ENCODE measurements around the gene BAK1.
A peak's percentile ranks its signal among the peaks of the same experiment; 100 is the strongest.
"Not testable (repeated sequence)": the region's sequence is repeated elsewhere in the genome, so short reads cannot be mapped to it uniquely, and the experiment has no call there.

Gene BAK1

DNA sequence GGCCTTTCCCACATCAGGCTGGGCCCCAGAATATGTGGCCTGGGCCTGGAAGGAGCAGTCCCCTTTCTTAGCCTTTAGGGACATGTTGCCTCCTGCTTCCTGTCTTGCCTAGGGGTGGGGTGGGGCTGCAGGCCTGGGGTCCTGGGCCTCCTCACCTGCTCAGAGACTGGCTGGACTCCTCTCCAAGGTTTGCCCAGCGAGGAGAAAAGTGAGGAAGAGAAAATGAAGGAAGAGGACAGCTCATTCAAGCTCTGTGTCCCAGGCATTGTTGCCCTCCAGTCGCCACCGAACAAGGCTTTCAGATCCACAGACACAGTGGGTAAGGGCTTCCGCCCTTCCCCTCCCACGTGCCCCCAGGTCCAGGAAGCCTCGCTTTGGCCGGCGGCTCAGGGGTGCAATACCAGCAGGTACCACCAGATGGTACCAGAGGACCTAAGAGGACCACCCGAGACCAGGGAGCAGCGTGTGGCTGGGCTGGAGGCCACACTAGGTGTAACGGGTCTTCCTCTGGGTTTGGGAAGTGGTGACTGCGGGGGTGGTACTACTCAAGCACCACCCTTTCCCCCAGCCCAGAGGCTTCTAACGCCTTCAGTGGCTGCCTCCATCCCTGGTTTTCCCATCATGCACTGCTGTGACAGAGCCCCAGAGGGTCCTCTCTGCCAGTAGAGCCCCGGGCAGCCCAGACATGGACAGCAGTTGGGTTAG, 5.5 kb upstream of the BAK1 start:
- DNase-seq, result peak; percentile 40 to 68

DNA sequence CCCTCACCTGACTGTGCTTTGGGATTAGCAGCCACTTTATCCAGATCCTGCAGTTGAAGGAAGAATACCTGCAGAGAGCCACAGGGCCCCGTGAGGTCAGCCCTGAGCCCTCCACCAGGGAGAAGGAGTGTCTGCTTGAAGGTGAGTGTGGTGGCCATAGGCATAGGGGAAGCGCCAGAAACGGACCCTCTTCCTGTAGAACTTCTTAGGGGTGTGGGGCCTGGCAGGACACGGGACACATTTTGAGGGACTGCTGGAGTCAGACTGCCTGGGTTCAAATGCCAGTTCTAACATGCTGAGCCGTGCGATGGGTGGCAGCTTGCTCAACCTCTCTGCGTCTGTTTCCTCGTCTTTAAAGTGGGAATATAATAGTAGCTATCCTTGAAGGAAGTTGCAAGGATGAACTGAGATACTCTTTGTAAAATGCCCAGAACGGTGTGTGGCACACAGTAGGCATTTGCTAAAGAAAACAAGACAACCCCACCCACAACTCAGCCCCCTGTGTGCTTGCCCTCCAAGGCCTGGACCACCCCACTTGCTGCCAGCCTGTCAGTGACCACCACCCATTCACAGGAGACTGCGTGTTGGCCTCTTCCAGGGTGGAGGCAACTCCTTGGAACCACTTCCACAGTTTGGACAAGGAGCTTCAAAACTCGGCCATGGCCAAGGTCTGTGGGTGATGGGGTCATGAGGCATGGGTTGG, 4.8 kb upstream of the BAK1 start:
- no peak for DNase-seq

DNA sequence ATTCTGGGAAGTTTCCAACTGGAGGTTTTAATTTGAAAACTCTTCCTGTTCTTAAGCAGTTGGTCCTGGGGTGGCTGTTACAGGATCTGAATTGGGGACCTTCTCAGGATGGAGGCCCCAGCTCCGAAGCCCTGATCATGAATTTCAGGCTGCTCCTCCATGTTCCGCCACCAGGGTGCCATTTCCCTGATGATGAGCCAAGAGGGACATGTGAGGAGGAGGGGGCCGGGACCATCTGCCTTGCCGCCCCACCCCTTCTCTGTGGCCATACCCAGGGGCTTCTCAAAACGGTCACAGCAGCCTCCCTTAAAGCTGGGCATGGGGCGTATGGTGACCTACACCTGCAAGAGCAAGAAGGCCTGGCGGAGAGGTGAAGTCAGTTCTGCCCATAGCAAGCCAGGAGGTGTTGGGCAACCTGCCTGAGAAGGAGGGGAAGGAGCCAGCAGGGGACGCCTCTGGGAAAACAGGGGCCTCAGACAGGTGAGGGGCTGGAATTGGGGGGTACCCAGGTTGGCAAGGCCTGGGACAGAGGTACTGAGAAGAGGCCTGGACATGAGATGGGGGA, 3.6 kb upstream of the BAK1 start:
- DNase-seq, result no peak

DNA sequence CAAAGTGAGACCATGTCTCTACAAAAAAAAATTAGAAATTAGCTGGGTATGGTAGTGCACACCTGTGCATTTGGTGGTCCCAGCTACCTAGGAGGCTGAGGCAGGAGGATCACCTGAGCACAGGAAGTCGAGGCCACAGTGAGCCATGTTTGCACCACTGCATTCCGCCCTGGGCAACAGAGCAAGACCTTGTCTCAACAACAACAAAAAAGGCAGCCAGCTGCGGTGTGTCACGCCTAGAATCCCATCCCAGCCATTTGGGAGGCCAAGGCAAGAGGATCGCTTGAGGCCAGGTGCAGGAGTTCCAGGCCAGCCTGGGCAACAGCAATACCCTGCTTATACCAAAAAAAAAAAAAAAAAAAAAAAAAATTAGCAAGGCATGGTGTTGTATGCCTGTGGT, 1.1 kb upstream of the BAK1 start:
- DNase-seq, result no peak

DNA sequence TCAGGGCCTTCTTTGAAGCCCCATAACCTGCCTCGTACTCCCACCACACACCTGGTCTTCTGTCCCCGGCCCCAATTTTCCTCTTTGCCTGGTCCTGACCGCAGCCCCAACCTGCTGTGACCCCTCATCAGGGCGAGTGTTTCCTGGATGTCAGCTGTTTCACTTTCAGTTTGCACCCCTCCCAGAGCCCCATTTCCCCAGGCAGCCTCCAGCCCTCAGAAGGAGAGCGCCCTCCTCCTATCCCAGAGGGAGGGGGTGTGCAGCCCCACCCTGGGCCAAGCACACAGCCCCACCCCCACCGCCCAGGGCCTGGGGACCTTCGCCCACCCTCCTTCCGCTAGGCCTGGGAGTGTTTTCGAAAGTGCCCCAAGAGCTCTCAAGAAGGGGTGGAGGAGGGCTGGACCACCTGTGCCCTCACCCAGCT, 1.5 kb downstream of the BAK1 start:
- peak in 1 of 2 donors; percentile 54 for DNase-seq

DNA sequence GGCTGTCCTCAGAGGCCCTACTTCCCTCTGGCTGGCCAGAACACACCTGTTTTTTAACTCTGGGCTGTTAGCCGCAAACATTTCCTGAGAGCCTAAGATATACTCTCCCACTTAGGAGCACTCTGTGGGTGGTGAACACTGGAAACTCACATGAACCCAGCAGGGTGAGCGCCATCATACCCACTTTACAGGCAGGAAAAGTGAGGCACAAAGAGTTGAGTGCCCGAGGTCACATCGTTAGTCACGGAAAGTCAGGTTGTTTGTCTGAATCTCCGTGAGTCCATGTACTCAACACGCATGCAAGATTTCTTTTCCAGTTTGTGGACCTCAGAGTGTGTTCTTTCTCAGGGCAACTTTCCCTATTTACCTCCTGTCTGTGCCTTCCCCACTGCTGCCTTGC, 1.9 kb downstream of the BAK1 start:
- DNase-seq, result no peak

DNA sequence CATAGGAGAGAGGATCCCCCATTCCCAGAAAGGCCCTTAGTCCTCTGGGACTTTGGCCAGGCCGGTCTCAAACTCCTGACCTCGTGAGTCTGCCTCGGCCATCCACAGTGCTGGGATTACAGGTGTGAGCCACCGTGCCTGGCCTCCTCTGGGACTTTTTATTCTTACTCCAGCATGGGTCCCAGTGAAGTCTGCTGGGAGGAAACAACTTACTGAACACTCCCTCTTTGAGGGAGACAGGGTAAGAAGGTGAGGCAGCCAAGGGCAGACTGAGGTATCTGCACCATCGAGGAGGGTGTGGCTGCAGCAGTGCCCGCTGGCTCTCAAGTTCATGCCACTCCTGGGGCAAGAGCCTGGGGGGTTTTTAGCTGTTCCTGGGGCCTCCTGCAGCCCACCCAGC, 2.4 kb downstream of the BAK1 start:
- no peak for DNase-seq

DNA sequence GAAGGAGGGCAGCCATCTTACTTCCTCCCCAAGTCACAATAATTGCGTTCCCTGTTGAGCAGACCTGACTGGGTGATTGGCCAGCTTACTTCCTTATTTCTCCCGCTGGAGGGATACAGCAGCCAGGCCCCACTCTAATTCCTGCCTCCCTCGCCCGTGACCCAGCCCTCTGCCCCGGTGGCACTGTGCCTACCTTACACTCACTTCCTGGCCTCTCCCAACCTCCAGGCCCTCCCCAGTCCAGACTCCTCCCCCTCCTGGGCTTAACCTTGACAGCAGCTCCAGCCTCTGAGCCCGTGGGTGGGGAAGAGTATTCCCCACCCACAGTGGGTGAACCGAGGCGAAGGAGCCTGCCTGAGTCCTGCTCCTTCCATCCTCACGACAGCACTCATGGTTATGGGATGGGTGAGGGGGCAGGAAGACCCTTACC, 3.0 kb downstream of the BAK1 start:
- peak in 1 of 2 donors; percentile 12 for DNase-seq

DNA sequence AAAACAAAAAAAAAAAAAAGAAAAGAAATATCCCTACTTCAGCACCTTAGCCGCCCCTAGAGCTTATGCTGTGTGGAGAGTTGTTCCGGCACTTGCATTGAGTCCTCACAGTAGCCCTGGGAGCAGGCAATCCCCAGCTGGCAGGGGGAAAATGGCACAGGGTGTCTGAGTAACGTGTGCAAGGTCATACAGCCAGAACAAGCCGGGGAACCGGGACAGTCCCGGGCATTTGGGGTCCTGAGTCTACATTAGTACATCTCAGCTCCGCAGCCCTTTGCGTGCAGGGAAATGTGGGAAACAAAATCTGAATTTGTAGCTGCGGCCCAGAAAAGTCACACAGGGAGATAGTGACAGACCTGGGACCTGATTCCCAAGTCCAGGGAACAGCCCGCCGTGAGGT, 3.4 kb downstream of the BAK1 start:
- no peak for DNase-seq

DNA sequence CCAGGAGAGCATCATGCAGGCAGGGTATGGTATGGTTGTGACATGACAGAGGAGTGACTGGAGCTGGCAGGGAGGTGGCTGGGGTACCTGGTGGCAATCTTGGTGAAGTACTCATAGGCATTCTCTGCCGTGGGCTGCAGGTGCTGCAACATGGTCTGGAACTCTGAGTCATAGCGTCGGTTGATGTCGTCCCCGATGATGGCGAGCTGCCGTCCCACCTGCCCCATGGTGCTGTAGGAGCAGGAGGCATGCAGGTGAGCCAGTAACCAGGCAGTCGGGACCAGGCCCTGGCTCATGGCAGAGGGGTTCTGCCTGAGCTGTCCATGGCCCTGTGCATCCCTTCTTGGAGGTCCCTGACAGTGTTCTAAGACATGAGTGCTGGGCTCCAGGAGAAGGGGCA, 4.9 kb downstream of the BAK1 start:
- DNase-seq, result no peak

DNA sequence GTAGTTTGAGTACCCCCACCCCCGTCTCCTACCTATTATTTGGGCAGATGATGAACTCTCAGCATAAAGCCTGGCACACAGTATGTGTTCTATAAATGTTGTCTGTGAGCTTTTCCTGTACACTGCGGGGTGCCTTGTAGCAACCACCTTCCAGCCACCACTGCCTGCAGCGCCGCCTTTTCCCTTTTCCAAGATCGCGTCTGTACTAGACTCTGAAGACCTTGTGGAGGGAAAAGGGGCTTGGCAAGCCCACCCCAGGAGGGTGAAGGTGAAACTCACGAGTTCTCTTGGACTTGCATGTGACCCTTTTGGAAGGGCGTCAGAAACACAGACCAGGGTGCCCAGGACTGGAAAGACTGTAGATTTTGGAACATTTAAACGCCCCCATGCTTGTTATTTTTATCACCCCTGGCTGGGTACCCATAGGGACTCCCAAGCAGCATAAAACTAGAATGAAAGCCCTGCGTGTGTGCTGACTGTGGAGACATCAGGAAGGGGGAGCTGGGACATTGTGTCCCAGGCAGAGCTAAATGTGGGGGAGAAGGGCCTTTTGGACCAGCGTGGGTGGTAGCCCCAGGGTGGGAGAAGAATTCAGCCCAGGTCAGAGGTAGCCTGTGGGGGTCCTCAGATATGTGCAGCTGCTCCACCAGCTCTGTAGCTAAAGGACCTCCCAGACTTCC, 8.3 kb downstream of the BAK1 start:
- DNase-seq, result no peak

DNA sequence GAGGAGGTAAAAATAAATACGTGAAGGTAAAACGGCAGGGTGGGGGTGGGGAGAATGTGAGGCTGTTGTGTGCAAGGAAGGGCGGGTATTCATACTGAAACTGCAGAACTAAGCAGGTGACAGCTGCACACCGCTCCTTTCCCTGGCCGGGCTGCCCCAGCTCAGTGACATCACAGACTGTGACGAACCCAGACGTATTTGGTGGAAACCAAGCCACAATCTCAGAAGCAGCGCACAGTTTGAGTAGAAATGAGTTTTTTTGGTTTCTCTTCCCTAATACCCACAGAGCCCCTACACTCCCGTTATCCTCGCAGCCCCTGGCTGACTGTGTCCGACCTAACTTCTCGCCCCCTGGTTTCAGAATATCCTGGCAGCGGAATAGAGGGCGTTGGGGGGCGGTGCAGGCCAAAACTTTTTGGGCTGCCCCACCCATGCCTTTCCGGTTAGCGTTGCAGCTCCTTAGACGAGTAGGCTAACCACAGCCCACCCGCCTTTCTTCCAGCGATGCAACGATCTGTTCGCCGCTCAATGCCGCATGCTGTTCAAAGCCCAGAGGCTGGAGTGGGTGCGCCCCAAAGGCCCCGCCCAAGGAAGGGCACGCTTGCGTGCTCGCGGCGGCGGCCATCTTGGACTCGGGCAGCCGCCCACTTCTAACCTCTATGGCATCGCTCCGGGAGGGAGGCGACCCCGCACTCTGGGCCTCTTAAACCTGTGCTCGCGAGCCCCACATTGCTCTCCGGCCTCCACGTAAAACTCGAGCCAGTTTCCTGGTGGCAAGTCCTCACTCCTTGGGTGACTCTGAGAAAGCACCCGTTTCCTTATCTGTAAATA, 9.1 kb downstream of the BAK1 start:
- peak; percentile 63 to 66 for DNase-seq

DNA sequence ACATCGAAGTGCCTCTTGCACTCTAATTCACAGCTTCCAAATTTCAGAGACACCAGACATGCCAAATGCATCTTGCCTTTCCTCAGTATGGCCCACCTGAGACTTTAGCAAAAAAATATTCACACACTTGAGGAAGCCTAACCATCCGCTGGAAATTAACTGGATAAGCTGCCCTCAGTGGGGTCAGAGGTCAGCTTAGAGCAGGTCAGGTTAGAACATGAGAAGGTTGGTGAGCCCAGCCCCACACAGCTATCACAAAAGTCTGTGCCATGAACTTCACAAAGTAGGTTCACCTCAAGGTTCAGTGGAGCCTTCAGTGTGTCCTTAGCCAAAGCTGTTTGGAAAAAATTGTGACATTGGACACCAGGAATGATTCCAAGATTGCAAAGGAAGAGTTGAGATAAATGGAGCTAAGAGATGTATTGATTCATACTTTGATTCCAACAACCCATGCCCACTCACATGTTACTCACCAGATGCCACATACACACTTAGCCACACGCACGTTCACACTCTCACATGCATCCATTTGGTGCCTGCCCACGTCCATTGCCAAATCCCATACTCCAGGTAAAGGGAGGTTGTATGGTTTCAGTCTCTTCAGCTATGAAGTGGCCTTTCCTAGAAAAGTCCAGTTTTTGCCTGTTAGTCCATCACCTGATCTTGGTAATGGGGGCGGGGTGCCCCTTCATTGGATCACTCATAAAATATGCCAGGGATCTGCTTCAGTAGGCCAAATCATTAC, 11.1 kb downstream of the BAK1 start:
- no peak for DNase-seq

DNA sequence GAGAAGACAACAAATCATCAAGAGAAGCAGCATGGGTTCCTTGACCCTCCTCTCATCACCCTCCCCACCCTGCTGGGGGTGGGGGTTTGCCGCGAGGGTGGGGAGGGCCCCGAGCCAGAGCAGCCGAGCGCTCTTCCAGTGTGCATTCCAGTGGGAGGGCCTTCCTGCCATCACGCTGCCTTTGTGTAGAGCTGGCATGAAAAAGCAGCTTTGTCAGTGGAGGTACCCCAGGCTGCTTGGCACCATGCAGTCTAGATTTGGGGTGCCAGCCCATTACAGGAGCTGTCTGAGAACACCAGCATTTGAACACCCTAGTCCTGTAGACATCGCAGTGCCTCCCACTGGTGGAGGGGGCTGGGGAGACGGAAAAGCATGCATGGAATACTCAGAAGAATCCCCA, 12.2 kb downstream of the BAK1 start:
- no peak for DNase-seq

DNA sequence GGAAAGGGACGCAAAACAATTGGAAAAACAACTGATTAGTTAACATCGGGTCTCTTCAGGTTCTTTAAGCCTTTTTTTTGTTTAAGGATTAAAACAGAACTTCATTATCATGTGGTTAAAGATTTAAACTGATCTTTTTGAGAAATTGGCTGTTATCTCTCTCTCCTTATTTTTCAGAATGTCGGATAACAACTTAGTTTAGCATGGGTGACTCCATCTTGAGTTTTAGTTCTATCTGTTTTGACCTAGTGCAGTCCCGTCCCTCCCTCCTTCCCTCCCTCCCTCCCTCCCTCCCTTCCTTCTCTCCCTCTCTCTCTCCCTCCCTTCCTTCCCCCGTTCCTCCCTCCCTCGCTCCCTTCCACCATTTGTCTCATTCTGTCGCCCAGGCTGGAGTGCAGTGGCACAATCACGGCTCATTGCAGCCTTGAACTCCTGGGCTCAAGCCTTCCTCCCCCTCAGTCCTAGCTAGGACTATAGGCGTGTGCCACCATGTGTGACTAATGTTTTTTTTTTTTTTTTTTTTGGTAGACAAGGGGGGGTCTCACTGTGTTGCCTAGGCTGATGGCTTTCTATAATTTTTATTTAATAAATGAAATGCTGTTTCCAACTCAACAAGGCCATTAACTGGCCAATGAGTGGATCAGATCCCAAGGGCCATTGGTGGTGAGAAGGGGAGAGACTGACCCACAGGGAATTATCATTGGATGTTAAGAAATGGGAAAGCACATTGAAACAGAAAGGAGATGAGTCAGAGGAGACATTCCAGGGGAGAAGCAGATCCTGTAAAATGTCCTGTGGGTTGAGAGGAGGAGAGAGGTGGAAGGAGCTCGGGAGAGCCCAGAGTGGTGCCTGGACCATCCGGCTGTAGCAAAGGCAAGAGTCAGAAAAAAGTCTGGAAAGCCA, 13.6 kb downstream of the BAK1 start:
- DNase-seq, result no peak

DNA sequence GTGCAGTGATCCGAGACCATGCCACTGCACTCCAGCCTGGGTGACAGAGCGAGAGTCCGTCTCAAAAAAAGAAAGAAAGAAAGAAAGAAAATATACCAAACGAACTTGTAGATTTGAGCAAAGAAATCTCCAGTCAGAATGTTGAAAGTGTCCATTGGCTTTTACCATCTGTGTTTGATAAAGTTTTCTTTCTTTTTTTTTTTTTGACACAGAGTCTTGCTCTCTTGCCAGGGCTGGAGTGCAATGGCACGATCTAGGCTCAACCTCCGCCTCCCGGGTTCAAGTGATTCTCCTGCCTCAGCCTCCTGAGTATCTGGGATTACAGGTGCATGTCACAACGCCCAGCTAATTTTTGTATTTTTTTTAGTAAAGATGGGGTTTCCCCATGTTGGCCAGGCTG, 21.3 kb downstream of the BAK1 start:
- no peak for DNase-seq

DNA sequence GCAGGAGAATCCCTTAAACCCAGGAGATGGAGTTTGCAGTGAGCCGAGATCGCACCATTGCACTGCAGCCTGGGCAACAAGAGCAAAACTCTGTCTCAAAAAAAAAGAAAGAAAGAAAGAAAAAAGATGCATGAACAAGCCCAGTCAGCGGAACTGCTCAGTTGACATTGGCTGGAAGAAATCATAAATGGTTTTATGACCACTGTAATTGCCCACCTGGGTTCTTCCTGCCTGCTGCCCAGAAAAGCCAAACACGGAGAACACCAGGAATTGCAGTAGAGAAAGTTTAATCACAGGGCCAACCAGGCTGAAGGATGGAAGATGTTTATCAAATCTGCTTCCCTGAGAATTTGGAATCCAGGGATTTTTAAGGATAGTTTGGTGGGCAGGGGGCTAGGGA, 22.7 kb downstream of the BAK1 start:
- DNase-seq, result no peak

DNA sequence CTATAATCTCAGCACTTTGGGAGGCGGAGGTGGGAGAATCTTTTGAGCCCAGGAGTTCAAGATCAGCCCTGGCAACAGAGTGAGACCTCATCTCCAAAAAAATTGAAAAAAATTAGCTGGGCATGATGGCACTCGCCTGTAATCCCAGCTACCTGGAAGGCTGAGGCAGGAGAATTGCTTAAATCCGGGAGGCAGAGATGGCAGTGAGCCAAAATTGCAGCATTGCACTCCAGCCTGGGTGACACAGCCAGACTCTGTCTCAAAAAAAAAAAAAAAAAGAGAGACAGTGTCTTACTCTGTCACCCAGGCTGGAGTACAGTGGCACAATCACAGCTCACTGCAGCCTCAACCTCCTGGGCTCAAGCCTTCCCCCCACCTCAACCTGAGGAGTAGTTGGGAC, 27.2 kb downstream of the BAK1 start:
- not testable (repeated sequence) for DNase-seq

DNA sequence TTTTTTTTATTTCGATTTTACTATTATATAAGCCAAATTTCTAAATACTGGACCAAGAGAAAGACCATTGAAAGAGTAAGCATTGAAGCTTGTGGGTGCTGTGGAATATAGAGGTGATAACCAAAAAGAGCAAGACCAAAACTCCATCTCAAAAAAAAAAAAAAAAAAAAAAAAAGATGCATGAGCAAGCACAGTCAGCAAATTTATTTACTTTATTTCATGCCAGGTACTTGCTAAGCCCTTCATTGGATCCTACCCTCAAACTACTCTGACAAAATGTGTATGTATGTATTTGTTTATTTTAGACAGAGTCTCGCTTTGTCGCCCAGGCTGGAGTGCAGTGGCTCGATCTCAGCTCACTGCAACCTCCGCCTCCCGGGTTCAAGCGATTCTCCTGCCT, 27.8 kb downstream of the BAK1 start:
- DNase-seq, result no peak

DNA sequence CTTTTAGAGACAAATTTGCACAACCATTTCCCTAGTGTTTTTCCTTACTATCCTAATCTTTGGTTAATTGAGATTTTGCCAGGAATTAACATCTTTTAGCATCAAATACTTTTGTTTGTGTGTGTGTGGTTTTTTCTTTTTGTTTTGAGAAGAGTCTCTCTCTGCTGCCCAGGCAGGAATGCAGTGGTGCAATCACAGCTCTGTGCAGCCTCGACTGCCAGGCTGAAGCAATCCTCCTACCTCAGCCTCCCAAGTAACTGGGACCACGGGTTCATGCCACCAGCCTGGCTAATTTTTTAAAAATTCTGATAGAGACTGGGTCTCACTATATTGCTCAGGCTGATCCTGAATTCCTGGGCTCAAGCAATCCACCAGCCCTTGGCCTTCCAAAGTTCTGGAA, 28.5 kb downstream of the BAK1 start:
- no peak for DNase-seq

DNA sequence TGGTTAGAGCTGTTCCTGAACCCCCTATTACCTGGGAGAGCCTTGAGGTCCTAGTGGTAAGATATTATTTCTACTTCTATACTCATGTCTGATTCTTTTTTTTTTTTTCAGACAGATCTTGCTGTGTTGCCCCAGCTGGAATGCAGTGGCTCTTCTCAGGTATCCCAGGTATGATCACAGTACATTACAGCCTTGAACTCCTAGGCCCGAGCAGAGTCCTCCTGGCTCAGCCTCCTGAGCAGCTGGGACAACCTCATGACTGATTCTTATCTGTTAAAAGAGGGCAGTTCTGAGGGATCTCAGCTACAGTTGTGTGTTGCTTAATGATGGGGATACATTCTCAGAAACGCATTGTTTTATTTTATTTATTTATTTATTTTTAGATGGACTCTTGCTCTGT, 30.2 kb downstream of the BAK1 start:
- no peak for DNase-seq
